LNCAP (cell line): ENCODE measurements around the gene KCNAB2.

Experiments used
- CTCF ChIP-seq: fragments of 450-650 bp; IDR thresholded peaks from 2 replicates; pipeline ENCODE4 v1.5.1; 2017; ENCODE audit warnings: mild to moderate bottlenecking

The KCNAB2 gene

GRCh38 chr1:6001992-6002576, 43.6 kb upstream of the KCNAB2 start:
- no peak for TF ChIP-seq CTCF

- no peak for TF ChIP-seq CTCF
Measured at GRCh38 chr1:6002714-6003501, 42.8 kb upstream of the KCNAB2 start.

GRCh38 chr1:6003568-6004411, 41.9 kb upstream of the KCNAB2 start:
- TF ChIP-seq CTCF, result no peak

- TF ChIP-seq CTCF, result no peak
Measured at GRCh38 chr1:6004412-6005123, 41.1 kb upstream of the KCNAB2 start.

- no peak for TF ChIP-seq CTCF
Measured at GRCh38 chr1:6005276-6005917, 40.3 kb upstream of the KCNAB2 start.

- TF ChIP-seq CTCF, result no peak
Measured at GRCh38 chr1:6006882-6007281, 38.8 kb upstream of the KCNAB2 start.
